GM21717 (cell line): Measurements from ENCODE around the gene RANBP9.

ENCODE experiments used
- ATAC-seq: cut with Tn5 transposase; IDR thresholded peaks from one replicate; pipeline ENCODE4 v1.9.1; 2021; ENCODE audit warnings: mild to moderate bottlenecking, moderate library complexity; ENCODE audit not compliant: unreplicated experiment

Gene RANBP9

GRCh38 chr6:13604546-13605416 is 106.9 kb downstream of the RANBP9 start:
- no peak for ATAC-seq

GRCh38 chr6:13604135-13604534 is 107.5 kb downstream of the RANBP9 start:
- ATAC-seq, result no peak

- no peak for ATAC-seq
Observed at GRCh38 chr6:13600036-13600435, 111.6 kb downstream of the RANBP9 start.

- no peak for ATAC-seq
Observed at GRCh38 chr6:13597073-13597472, 114.6 kb downstream of the RANBP9 start.

- no peak for ATAC-seq
Observed at GRCh38 chr6:13593720-13594119, 117.9 kb downstream of the RANBP9 start.

GRCh38 chr6:13593103-13593502 is 118.5 kb downstream of the RANBP9 start:
- ATAC-seq, result no peak

GRCh38 chr6:13591205-13591921 is 120.3 kb downstream of the RANBP9 start:
- no peak for ATAC-seq

- no peak for ATAC-seq
Observed at GRCh38 chr6:13590574-13591153, 121.0 kb downstream of the RANBP9 start.

- ATAC-seq, result no peak
Observed at GRCh38 chr6:13589801-13590200, 121.8 kb downstream of the RANBP9 start.

- no peak for ATAC-seq
Observed at GRCh38 chr6:13586603-13587542, 124.8 kb downstream of the RANBP9 start.

GRCh38 chr6:13581700-13582229 is 129.9 kb downstream of the RANBP9 start:
- ATAC-seq, result no peak

- no peak for ATAC-seq
Observed at GRCh38 chr6:13579911-13580310, 131.7 kb downstream of the RANBP9 start.

GRCh38 chr6:13577926-13578325 is 133.7 kb downstream of the RANBP9 start:
- ATAC-seq, result no peak

- no peak for ATAC-seq
Observed at GRCh38 chr6:13576017-13576416, 135.6 kb downstream of the RANBP9 start.

- no peak for ATAC-seq
Observed at GRCh38 chr6:13575377-13575775, 136.3 kb downstream of the RANBP9 start.

GRCh38 chr6:13574571-13575376 is 136.9 kb downstream of the RANBP9 start, which contains the start of gene SIRT5:
Gene SIRT5 (plus strand): TSS chr6:13574601. CDS start chr6:13584111, 9,510 bp downstream.
- peak; percentile 67 for ATAC-seq

GRCh38 chr6:13574149-13574570 is 137.5 kb downstream of the RANBP9 start:
- peak; percentile 73 for ATAC-seq

- no peak for ATAC-seq
Observed at GRCh38 chr6:13573669-13574110, 137.9 kb downstream of the RANBP9 start.

GRCh38 chr6:13572951-13573654 is 138.5 kb downstream of the RANBP9 start:
- ATAC-seq, result no peak
